Small intestine (tissue), 7 donors: ENCODE results near the gene TTC21B. TPM values are rescaled to one million over a fixed set of nuclear protein-coding genes. Genes with fewer than 3 reads are reported as not detected.
A peak's percentile ranks its signal among the peaks of the same experiment; 100 is the strongest.

Source experiments
- DNase-seq, 2 donors: peaks; one replicate each; pipeline versions ENCODE4 v3.0.0 to v3.0.0-alpha.2; 2013
- FAIRE-seq: peaks from 2 replicates; lab custom pipeline; 2012; peaks lifted over from hg19 to GRCh38; lab: Jason Lieb, UNC
- H3K27ac ChIP-seq, 3 donors: one replicate each; pipeline ENCODE4 v1.5.1; 2013; ENCODE audit warnings: low read length in 2 of 3, mild to moderate bottlenecking in 2 of 3, control low read depth in 1 of 3, inconsistent platforms in 1 of 3, low read depth in 1 of 3, moderate library complexity in 1 of 3
- H3K27me3 ChIP-seq, 3 donors: one replicate each; pipeline ENCODE4 v1.6.1; 2013; ENCODE audit warnings: low read length in 3 of 3, inconsistent platforms in 1 of 3; ENCODE audit not compliant: control insufficient read depth in 3 of 3, insufficient read depth in 3 of 3
- H3K36me3 ChIP-seq, 3 donors: one replicate each; pipeline ENCODE4 v1.6.1; 2013; ENCODE audit warnings: low read length in 3 of 3, inconsistent platforms in 1 of 3, low read depth in 1 of 3, mild to moderate bottlenecking in 1 of 3, moderate library complexity in 1 of 3; ENCODE audit not compliant: control insufficient read depth in 3 of 3, insufficient read depth in 2 of 3
- H3K4me1 ChIP-seq, 3 donors: one replicate each; pipeline ENCODE4 v1.6.1; 2013; ENCODE audit warnings: low read length in 2 of 3, inconsistent platforms in 1 of 3, low read depth in 1 of 3, mild to moderate bottlenecking in 1 of 3, moderate library complexity in 1 of 3; ENCODE audit not compliant: control insufficient read depth in 3 of 3, insufficient read depth in 2 of 3
- H3K4me3 ChIP-seq, 3 donors: one replicate each; pipeline ENCODE4 v1.5.1; 2013; ENCODE audit warnings: low read length in 3 of 3, control low read depth in 1 of 3, inconsistent platforms in 1 of 3, low read depth in 1 of 3, mild to moderate bottlenecking in 1 of 3, moderate library complexity in 1 of 3
- H3K9me3 ChIP-seq, 2 donors: one replicate each; pipeline ENCODE4 v1.6.1; 2013; ENCODE audit warnings: low read depth in 1 of 2, low read length in 1 of 2; ENCODE audit not compliant: control insufficient read depth in 2 of 2, insufficient read depth in 1 of 2
- WGBS, 3 donors: extraction: QIAGEN DNeasy Blood & Tissue Kit; methylation state at CpG; one replicate each; pipeline ENCODE4 v1.1.7; 2013; 5-methylcytosine and 5-hydroxymethylcytosine counted together
- polyA plus RNA-seq, 4 donors: library from polyadenylated mRNA; stranded (reverse) in 3 of 4; unstranded in 1 of 4; fragments of 200-250 nt in 3 of 4; fragments of 120-200 nt in 1 of 4; gene quantifications; one replicate each; pipeline versions ENCODE4 v1.2.1 to v1.2.3, GENCODE V29; 2013
- donor health status: healthy with polysubstance abuse.
- donor health status: control.
- donor health status: control.
- donor health status: Bipolar disorder and iron deficiency.
- donor health status: healthy.

The TTC21B gene
- polyA plus RNA-seq, 4 donors: 3.2 to 17.7 (median 3.8) TPM

- 83 to 92% (median 88%) methylated on average over 1 of the region's 1 CpG for WGBS, 3 donors
- Histone ChIP-seq H3K9me3 (no peaks in the 10 kb centered on the region), H3K27me3 (no peaks in the 10 kb centered on the region), H3K27ac (no peak overlapping the region), H3K4me3 (no peak overlapping the region), H3K4me1 (peaks cover 0 to under 1% (median 0%) of the 10 kb centered on the region in 3 donors), H3K36me3 (peaks cover 2 to 7% (median 4%) of the 10 kb centered on the region in 3 donors)
- DNase-seq (no peak), FAIRE-seq (no peak)
Observed at GRCh38 chr2:165876269-165876668, 77.3 kb downstream of the TTC21B start.

GRCh38 chr2:165874445-165875039 is 79.0 kb downstream of the TTC21B start:
- WGBS, 3 donors: 14 to 34% (median 16%) methylated on average over 3 of the region's 3 CpGs
- DNase-seq: peak; percentile 73 to 80

GRCh38 chr2:165872101-165872791 is 81.3 kb downstream of the TTC21B start:
- Histone ChIP-seq H3K36me3 (peaks cover 0 to 7% (median 0%) of the 10 kb centered on the region in 3 donors), H3K9me3 (no peaks in the 10 kb centered on the region), H3K27ac (no peak overlapping the region), H3K4me1 (peaks cover 0 to 8% (median 0%) of the 10 kb centered on the region in 3 donors), H3K27me3 (no peaks in the 10 kb centered on the region), H3K4me3 (no peak overlapping the region)
- 93 to 98% (median 97%) methylated on average over 5 of the region's 5 CpGs for WGBS, 3 donors
- no peak for DNase-seq
- FAIRE-seq: no peak

More at GRCh38 chr2:165874445-165875039, 79.0 kb downstream of the TTC21B start:
- H3K4me1 ChIP-seq: peaks cover 0 to 8% (median 0%) of the 10 kb centered on the region in 3 donors
- peak; percentile 96 for FAIRE-seq
- H3K36me3 ChIP-seq: peaks cover 1 to 7% (median 2%) of the 10 kb centered on the region in 3 donors
- no peak overlapping the region for H3K27ac ChIP-seq
- H3K9me3 ChIP-seq: no peaks in the 10 kb centered on the region
- no peak overlapping the region for H3K4me3 ChIP-seq
- H3K27me3 ChIP-seq: no peaks in the 10 kb centered on the region

- Histone ChIP-seq H3K9me3 (no peaks in the 10 kb centered on the region), H3K27ac (no peak overlapping the region), H3K36me3 (peaks cover 0 to 7% (median 0%) of the 10 kb centered on the region in 3 donors), H3K4me3 (no peak overlapping the region), H3K27me3 (no peaks in the 10 kb centered on the region), H3K4me1 (peaks cover 0 to 8% (median 0%) of the 10 kb centered on the region in 3 donors)
- FAIRE-seq (no peak), DNase-seq (peak in 1 of 2 donors; percentile 19)
- 59 to 85% (median 74%) methylated on average over 2 of the region's 2 CpGs for WGBS, 3 donors
Observed at GRCh38 chr2:165871025-165871424, 82.6 kb downstream of the TTC21B start.

GRCh38 chr2:165870346-165870745 is 83.2 kb downstream of the TTC21B start:
- no peak for FAIRE-seq
- WGBS, 3 donors: 50 to 78% (median 77%) methylated on average over 6 of the region's 6 CpGs

GRCh38 chr2:165868211-165868610 is 85.4 kb downstream of the TTC21B start:
- H3K4me1 ChIP-seq: peaks cover 0 to 8% (median 0%) of the 10 kb centered on the region in 3 donors
- FAIRE-seq: no peak
- DNase-seq: no peak
- H3K4me3 ChIP-seq: no peak overlapping the region
- H3K36me3 ChIP-seq: peaks cover 0 to 7% (median 0%) of the 10 kb centered on the region in 3 donors
- 55 to 66% (median 58%) methylated on average over 4 of the region's 4 CpGs for WGBS, 3 donors
- no peaks in the 10 kb centered on the region for H3K9me3 ChIP-seq
- H3K27me3 ChIP-seq: no peaks in the 10 kb centered on the region
- no peak overlapping the region for H3K27ac ChIP-seq

More at GRCh38 chr2:165870346-165870745, 83.2 kb downstream of the TTC21B start:
- no peak overlapping the region for H3K4me3 ChIP-seq
- peak overlapping the region in 1 of 3 donors; percentile 20 for H3K27ac ChIP-seq
- H3K9me3 ChIP-seq: no peaks in the 10 kb centered on the region
- H3K4me1 ChIP-seq: peaks cover 0 to 8% (median 0%) of the 10 kb centered on the region in 3 donors
- peak; percentile 62 to 63 for DNase-seq
- peaks cover 0 to 7% (median 0%) of the 10 kb centered on the region in 3 donors for H3K36me3 ChIP-seq
- H3K27me3 ChIP-seq: no peaks in the 10 kb centered on the region

GRCh38 chr2:165864296-165864695 is 89.3 kb downstream of the TTC21B start:
- Histone ChIP-seq H3K27ac (no peak overlapping the region), H3K36me3 (peaks cover 0 to 4% (median 0%) of the 10 kb centered on the region in 3 donors), H3K9me3 (peaks cover 2 to 25% of the 10 kb centered on the region in 2 donors), H3K4me3 (no peak overlapping the region), H3K4me1 (no peaks in the 10 kb centered on the region), H3K27me3 (no peaks in the 10 kb centered on the region)
- FAIRE-seq (no peak), DNase-seq (no peak)
- WGBS, 3 donors: 78 to 85% (median 79%) methylated on average over 6 of the region's 6 CpGs

- no peaks in the 10 kb centered on the region for H3K27me3 ChIP-seq
- DNase-seq (no peak), FAIRE-seq (no peak)
- 79 to 91% (median 90%) methylated on average over 5 of the region's 5 CpGs for WGBS, 3 donors
- no peak overlapping the region for H3K4me3 ChIP-seq
- H3K4me1 ChIP-seq: no peaks in the 10 kb centered on the region
- H3K36me3 ChIP-seq: peaks cover 0 to 4% (median 0%) of the 10 kb centered on the region in 3 donors
- no peak overlapping the region for H3K27ac ChIP-seq
- H3K9me3 ChIP-seq: peaks cover 2 to 25% of the 10 kb centered on the region in 2 donors
Observed at GRCh38 chr2:165863810-165864261, 89.7 kb downstream of the TTC21B start.
